A204.1 (cell line): ENCODE data around the gene FTO.

Experiments
- FAIRE-seq: peaks from 2 replicates; lab custom pipeline; 2012; peaks lifted over from hg19 to GRCh38; lab: Jason Lieb, UNC

FTO gene

DNA sequence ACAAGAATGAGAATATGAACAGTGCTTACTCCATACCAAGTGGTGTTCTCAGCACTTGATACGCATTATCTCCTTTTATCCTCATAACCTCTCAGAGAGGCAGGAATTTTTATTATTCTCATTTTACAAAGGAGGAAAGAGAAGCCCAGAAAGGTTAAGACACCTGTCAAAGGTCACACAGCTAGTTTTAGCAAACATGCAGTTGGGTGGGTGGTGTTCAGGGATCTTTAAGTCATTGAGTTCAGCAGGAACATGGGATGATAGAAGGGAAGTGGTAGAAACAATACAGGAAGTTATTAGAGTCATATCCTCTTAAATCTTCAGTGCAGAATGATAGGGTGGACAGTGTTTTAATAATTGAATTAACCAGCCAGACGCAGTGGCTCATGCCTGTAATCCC, 487.2 kb downstream of the FTO start:
- no peak for FAIRE-seq

DNA sequence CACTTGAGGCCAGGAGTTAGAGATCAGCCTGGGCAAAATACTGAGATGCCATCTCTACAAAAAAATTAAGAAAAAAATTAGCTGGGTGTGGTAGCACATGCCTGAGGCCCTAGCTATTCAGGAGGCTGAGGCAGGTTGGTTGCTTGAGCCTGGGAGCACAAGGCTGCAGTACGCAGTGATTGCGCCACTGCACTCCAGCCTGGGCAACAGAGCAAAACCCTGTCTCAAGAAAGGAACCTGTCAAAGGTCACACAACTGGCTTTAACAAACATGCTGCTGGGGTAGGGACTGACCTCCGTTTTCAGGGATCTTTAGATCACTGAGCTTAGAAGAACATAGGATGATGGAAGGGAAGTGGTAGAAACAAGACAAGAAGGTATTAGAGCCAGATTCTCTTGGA, 487.6 kb downstream of the FTO start:
- no peak for FAIRE-seq

DNA sequence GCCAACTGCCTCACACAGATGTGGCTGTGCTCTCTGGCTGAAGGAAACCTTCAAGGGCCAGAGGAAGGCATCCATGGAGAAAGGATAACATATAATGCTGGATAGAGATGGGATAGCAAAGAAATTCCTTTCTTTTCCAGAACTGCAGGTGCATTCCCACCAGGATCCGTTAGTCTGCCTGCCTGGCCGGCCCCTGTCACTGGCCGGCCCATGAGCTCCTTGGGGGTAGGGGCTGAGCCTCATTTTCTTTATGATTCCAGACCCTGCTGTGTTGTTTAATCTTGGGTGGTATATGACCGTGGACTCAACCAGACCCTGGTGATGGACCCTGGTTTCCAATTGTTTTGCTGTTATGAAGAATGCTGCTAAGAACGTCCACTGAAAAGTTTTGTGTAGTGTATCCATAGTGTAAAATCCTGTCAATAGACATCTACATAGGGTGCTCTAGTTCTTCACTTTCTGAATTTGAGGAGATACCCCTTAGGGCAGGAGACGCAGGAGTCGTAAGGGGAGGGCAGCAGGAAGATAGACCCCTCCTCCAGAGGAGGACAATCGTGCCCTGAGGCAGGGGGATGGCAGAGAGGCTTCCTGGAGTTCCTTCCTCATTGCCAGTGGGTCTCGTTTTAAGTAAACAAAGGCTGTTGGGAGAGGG, 489.2 kb downstream of the FTO start:
- FAIRE-seq = no peak

GRCh38 chr16:54193665-54194333, 489.8 kb downstream of the FTO start:
- FAIRE-seq = no peak

GRCh38 chr16:54194334-54194743, 490.4 kb downstream of the FTO start:
- no peak for FAIRE-seq

DNA sequence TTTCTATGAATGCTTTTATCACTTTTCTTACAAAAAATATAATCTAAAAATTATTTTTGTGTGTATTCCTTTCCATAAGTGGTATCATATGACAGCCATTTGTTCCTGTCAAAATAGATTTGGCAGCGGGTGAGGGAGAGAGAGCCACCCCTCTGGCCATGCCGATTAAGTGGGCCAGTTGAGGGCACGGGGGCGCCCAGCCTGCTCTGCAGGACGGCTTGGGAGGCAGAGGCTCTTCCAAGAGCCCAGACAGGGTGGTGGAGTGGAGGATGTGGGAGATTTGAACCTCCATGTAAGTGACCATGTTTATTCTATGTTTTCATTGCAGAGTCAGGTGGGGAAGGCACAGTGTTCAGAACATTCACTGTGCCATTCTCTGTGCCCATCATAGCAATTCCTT, 493.8 kb downstream of the FTO start:
- FAIRE-seq = no peak

DNA sequence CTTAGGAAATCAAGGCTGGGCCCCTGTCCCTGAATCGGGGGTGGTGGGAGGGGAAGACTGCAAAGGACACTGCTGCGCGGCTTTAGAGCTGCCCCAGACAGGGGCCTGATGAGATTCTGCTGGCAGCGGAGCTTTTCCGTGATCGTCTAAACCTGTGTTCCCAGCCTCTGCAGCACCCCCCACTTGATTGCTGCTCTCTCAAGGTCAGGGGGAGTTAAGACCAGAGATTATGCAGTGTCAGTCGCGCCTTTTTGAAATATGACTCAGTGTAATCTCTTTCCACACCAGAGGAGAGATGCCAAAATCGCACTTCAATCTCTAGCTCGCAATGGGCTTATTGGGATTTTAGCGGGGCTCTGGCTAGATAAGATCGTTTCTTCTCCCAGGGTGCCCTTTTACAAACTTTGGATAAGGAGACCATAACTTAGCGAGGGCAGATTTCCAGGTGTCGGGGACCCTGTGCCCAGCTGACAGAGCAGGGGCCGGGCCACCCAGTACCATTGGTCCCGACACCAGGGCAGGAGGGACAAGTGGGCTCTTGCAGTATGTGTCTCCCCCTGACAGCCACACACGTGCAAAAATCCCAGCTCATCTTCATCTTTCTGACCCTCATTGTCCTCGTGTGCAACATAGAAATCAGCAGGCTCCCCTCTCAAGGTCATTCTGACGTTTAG, 495.7 kb downstream of the FTO start:
- FAIRE-seq = no peak

GRCh38 chr16:54200161-54200534, 496.2 kb downstream of the FTO start:
- no peak for FAIRE-seq

DNA sequence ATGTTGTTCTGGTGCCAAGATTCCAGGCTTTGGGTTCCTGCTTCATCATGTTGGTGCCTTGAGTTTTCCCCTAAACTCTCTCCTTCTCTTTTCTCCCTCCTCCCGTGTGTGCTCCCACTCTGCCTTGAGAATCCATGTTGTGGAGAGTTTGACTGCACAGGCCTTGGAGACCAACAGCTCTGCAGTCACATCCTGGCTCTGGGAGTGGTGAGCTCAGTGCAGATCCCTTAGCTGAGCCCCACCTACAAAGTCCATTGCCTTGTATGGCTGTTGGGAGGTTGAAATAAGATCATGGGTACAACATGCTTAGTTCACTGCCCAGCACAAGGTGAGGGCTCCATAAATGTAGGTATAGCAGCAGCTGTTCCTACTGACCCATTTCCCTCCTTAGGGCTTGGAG, 496.8 kb downstream of the FTO start:
- FAIRE-seq = no peak

DNA sequence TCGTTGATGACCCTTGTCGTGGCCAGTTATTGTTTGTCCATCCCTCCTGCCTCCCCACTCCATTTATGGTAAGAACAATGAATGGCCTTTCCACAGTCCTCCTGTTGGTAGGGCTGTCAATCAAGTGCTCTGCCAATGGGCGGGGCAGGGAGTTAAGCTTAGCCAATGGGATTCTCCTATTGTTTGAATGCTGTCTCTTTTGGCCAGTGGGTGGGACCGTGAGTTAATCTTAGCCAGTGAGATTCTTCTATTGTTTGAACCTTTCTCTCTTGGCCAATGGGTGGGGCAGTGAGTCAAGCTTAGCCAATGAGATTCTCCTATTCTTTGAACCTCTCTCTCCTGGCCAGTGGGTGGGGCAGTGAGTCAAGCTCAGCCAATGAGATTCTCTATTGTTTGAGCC, 497.2 kb downstream of the FTO start:
- FAIRE-seq = no peak
